H9 (cell line): ENCODE results near the gene DDX39A. TPM values are rescaled to one million over a fixed set of nuclear protein-coding genes. Genes with fewer than 3 reads are reported as not detected.
A peak's percentile ranks its signal among the peaks of the same experiment; 100 is the strongest.

Experiments used
- DNase-seq: peaks from one replicate; pipeline ENCODE4 v3.0.0-alpha.2; 2017
- H2AFZ ChIP-seq: one replicate; pipeline ENCODE4 v1.6.1; 2013; ENCODE audit warnings: mild to moderate bottlenecking, low read length, control low read depth, moderate library complexity
- H2AK5ac ChIP-seq: 2 replicates; pipeline ENCODE4 v1.6.1; 2013; ENCODE audit warnings: low read length, control low read depth, mixed read lengths; ENCODE audit not compliant: insufficient read length
- H2BK120ac ChIP-seq: one replicate; pipeline ENCODE4 v1.6.1; 2013; ENCODE audit warnings: low read depth, mild to moderate bottlenecking, low read length, control low read depth, inconsistent platforms; ENCODE audit not compliant: poor library complexity, severe bottlenecking
- H2BK12ac ChIP-seq: 2 replicates; pipeline ENCODE4 v1.6.1; 2013; ENCODE audit warnings: low read length, control low read depth, mixed read lengths, low read depth; ENCODE audit not compliant: insufficient read length
- H2BK15ac ChIP-seq: 2 replicates; pipeline ENCODE4 v1.6.1; 2013; ENCODE audit warnings: low read depth, low read length, control low read depth
- H2BK20ac ChIP-seq: one replicate; pipeline ENCODE4 v1.6.1; 2013; ENCODE audit warnings: low read depth, mild to moderate bottlenecking, low read length, control low read depth, inconsistent platforms; ENCODE audit not compliant: poor library complexity, severe bottlenecking
- H2BK5ac ChIP-seq: 2 replicates; pipeline ENCODE4 v1.6.1; 2013; ENCODE audit warnings: low read length, control low read depth, mixed read lengths; ENCODE audit not compliant: insufficient read length
- H3K14ac ChIP-seq: 2 replicates; pipeline ENCODE4 v1.6.1; 2013; ENCODE audit warnings: low read length, control low read depth; ENCODE audit not compliant: insufficient read depth
- H3K18ac ChIP-seq: 2 replicates; pipeline ENCODE4 v1.6.1; 2013; ENCODE audit warnings: low read depth, mild to moderate bottlenecking, mixed read lengths, low read length, control low read depth; ENCODE audit not compliant: insufficient read length
- H3K23ac ChIP-seq: 2 replicates; pipeline ENCODE4 v1.6.1; 2013; ENCODE audit warnings: low read length, control low read depth, mixed read lengths, low read depth; ENCODE audit not compliant: insufficient read length
- H3K23me2 ChIP-seq: 2 replicates; pipeline ENCODE4 v1.6.1; 2013; ENCODE audit warnings: low read depth, mild to moderate bottlenecking, mixed read lengths, low read length, control low read depth; ENCODE audit not compliant: insufficient read length, poor library complexity, severe bottlenecking
- H3K27ac ChIP-seq: 2 replicates; pipeline ENCODE4 v1.5.1; 2013; ENCODE audit warnings: low read length, control low read depth, mixed read lengths, low read depth; ENCODE audit not compliant: insufficient read length
- H3K27me3 ChIP-seq: 2 replicates; pipeline ENCODE4 v1.6.1; 2013; ENCODE audit warnings: low read length, control low read depth, inconsistent platforms; ENCODE audit not compliant: insufficient read depth
- H3K4ac ChIP-seq: 2 replicates; pipeline ENCODE4 v1.6.1; 2013; ENCODE audit warnings: low read depth, mild to moderate bottlenecking, control low read depth, inconsistent platforms, low read length, moderate library complexity
- H3K4me1 ChIP-seq: 2 replicates; pipeline ENCODE4 v1.6.1; 2013; ENCODE audit warnings: low read length, control low read depth, inconsistent platforms; ENCODE audit not compliant: insufficient read depth
- H3K4me2 ChIP-seq: 2 replicates; pipeline ENCODE4 v1.6.1; 2013; ENCODE audit warnings: low read length, control low read depth, mixed read lengths; ENCODE audit not compliant: insufficient read length, insufficient read depth
- H3K56ac ChIP-seq: 2 replicates; pipeline ENCODE4 v1.6.1; 2013; ENCODE audit warnings: low read depth, mild to moderate bottlenecking, mixed read lengths, low read length, control low read depth; ENCODE audit not compliant: insufficient read length
- H3K79me1 ChIP-seq: 2 replicates; pipeline ENCODE4 v1.6.1; 2013; ENCODE audit warnings: low read depth, mild to moderate bottlenecking, moderate library complexity, low read length, control low read depth, inconsistent platforms; ENCODE audit not compliant: insufficient read depth, poor library complexity, severe bottlenecking
- H3K79me2 ChIP-seq: 2 replicates; pipeline ENCODE4 v1.6.1; 2013; ENCODE audit warnings: low read length, control low read depth, inconsistent platforms; ENCODE audit not compliant: insufficient read depth
- H3K9ac ChIP-seq: 2 replicates; pipeline ENCODE4 v1.6.1; 2013; ENCODE audit warnings: low read length, control low read depth, mixed read lengths; ENCODE audit not compliant: insufficient read length; ENCODE audit errors: extremely low read depth
- H3K9me3 ChIP-seq: one replicate; pipeline ENCODE4 v1.6.1; 2013; ENCODE audit warnings: low read depth, low read length, inconsistent platforms; ENCODE audit not compliant: control insufficient read depth
- H3T11ph ChIP-seq: one replicate; pipeline ENCODE4 v1.6.1; 2013; ENCODE audit warnings: mild to moderate bottlenecking, low read length, control low read depth, inconsistent platforms
- H4K20me1 ChIP-seq: one replicate; pipeline ENCODE4 v1.6.1; 2013; ENCODE audit not compliant: control insufficient read depth, insufficient read length, insufficient read depth
- H4K5ac ChIP-seq: 2 replicates; pipeline ENCODE4 v1.6.1; 2013; ENCODE audit warnings: low read depth, mild to moderate bottlenecking, mixed read lengths, low read length, control low read depth; ENCODE audit not compliant: insufficient read length
- H4K8ac ChIP-seq: replicated peaks from 2 replicates; pipeline ENCODE4 v1.6.1; 2013; ENCODE audit warnings: low read length, control low read depth, mixed read lengths, low read depth; ENCODE audit not compliant: insufficient read length
- H4K91ac ChIP-seq: 2 replicates; pipeline ENCODE4 v1.6.1; 2013; ENCODE audit warnings: low read depth, mild to moderate bottlenecking, moderate library complexity, mixed read lengths, low read length, control low read depth; ENCODE audit not compliant: insufficient read length
- H3K27ac Mint-ChIP-seq, 3 experiments: 2 replicates in 2 of 3; 3 replicates in 1 of 3; pipeline ENCODE4 v1.8.0; 2020 to 2021; ENCODE audit warnings: mixed read lengths in 3 of 3, mild to moderate bottlenecking in 1 of 3, moderate library complexity in 1 of 3
- H3K27me3 Mint-ChIP-seq: 2 replicates; pipeline ENCODE4 v1.8.0; 2021; ENCODE audit warnings: low read depth, mild to moderate bottlenecking, moderate library complexity, mixed read lengths
- H3K36me3 Mint-ChIP-seq, 3 experiments: 2 replicates in 2 of 3; 3 replicates in 1 of 3; pipeline ENCODE4 v1.8.0; 2020 to 2021; ENCODE audit warnings: low read depth in 3 of 3, mixed read lengths in 3 of 3; ENCODE audit not compliant: insufficient read depth in 1 of 3
- H3K4me1 Mint-ChIP-seq, 2 experiments: 2 replicates each; pipeline ENCODE4 v1.8.0; 2020; ENCODE audit warnings: mixed read lengths in 2 of 2
- H3K4me3 Mint-ChIP-seq, 2 experiments: 2 replicates in 1 of 2; 3 replicates in 1 of 2; pipeline ENCODE4 v1.8.0; 2020 to 2021; ENCODE audit warnings: mild to moderate bottlenecking in 2 of 2, mixed read lengths in 2 of 2, moderate library complexity in 1 of 2
- H3K9me3 Mint-ChIP-seq, 2 experiments: 2 replicates in 1 of 2; 3 replicates in 1 of 2; pipeline ENCODE4 v1.8.0; 2020; ENCODE audit warnings: mild to moderate bottlenecking in 2 of 2, mixed read lengths in 2 of 2, moderate library complexity in 1 of 2
- CTCF ChIP-seq: fragments of 200-600 bp; sonication (generic); conservative IDR thresholded peaks from 3 replicates; pipeline ENCODE4 v1.8.0; 2021; ENCODE audit warnings: antibody characterized with exemption, mild to moderate bottlenecking
- WGBS: extraction: QIAGEN DNeasy Blood & Tissue Kit; methylation state at CpG from one replicate; pipeline ENCODE4 v1.1.7; 2013; ENCODE audit warnings: missing lambda C conversion rate, low lambda C conversion rate, mixed read lengths; ENCODE audit not compliant: insufficient read length; ENCODE audit errors: extremely low coverage; 5-methylcytosine and 5-hydroxymethylcytosine counted together
- total RNA-seq: library from RNA; stranded (reverse); gene quantifications from 2 replicates; pipeline ENCODE4 v1.2.1, GENCODE V29; 2021

Gene DDX39A
- total RNA-seq, 1 experiment from 2014 or later = 137 TPM

- no peaks in the 10 kb centered on the region for H3K9me3 ChIP-seq
- no peak overlapping the region for H3K4ac ChIP-seq
- no peak overlapping the region for H3T11ph ChIP-seq
- H3K9ac ChIP-seq = no peak overlapping the region
- H2BK20ac ChIP-seq = no peak overlapping the region
- peak overlapping the region in 2 of 3 experiments; percentile 97 to 99; a peak in 5 of 7 replicates for H3K27ac Mint-ChIP-seq
- peak; percentile 99 for TF ChIP-seq CTCF
- peak; percentile 99 for DNase-seq
- no peak overlapping the region for H2BK5ac ChIP-seq
- peaks cover 24 to 42% (median 36%) of the 10 kb centered on the region in 3 experiments for H3K36me3 Mint-ChIP-seq
- no peak overlapping the region for H3K56ac ChIP-seq
- H2AFZ ChIP-seq = no peak overlapping the region
- no peak overlapping the region for H3K14ac ChIP-seq
- peak overlapping the region; percentile 17 for H3K4me2 ChIP-seq
- H2AK5ac ChIP-seq = no peak overlapping the region
- no peak overlapping the region for H4K5ac ChIP-seq
- no peak overlapping the region for H4K91ac ChIP-seq
- H4K8ac ChIP-seq = no peak overlapping the region
- H3K79me2 ChIP-seq = no peaks in the 10 kb centered on the region
- no peaks in the 10 kb centered on the region for H3K79me1 ChIP-seq
- peak overlapping the region; percentile 4 for H3K18ac ChIP-seq
- no peak overlapping the region for H2BK12ac ChIP-seq
- H3K27me3 Mint-ChIP-seq = peaks cover 1% of the 10 kb centered on the region; the same call in 1 of the 2 replicates
- no peak overlapping the region for H2BK15ac ChIP-seq
- WGBS = no CpG with 5 or more reads among the region's 61 CpGs
- no peaks in the 10 kb centered on the region for H4K20me1 ChIP-seq
- H3K27me3 ChIP-seq = no peaks in the 10 kb centered on the region
- H3K23me2 ChIP-seq = no peaks in the 10 kb centered on the region
- no peak overlapping the region for H2BK120ac ChIP-seq
- H3K27ac ChIP-seq = no peak overlapping the region
- H3K9me3 Mint-ChIP-seq = no peaks in the 10 kb centered on the region; a peak in 1 of 5 replicates
- H3K4me1 ChIP-seq = no peaks in the 10 kb centered on the region
- H3K23ac ChIP-seq = no peak overlapping the region
- H3K4me3 Mint-ChIP-seq = peak overlapping the region; percentile 70 to 81
- peaks cover 12 to 16% of the 10 kb centered on the region in 2 experiments for H3K4me1 Mint-ChIP-seq
These were observed 13.1 kb downstream of the DDX39A start for GRCh38 chr19:14405758-14406644.
